H9 (cell line): ENCODE results near the gene DLAT. TPM values are rescaled to one million over a fixed set of nuclear protein-coding genes. Genes with fewer than 3 reads are reported as not detected.

Experiments used
- DNase-seq: peaks from one replicate; pipeline ENCODE4 v3.0.0-alpha.2; 2017
- H2AFZ ChIP-seq: one replicate; pipeline ENCODE4 v1.6.1; 2013; ENCODE audit warnings: mild to moderate bottlenecking, low read length, control low read depth, moderate library complexity
- H2AK5ac ChIP-seq: 2 replicates; pipeline ENCODE4 v1.6.1; 2013; ENCODE audit warnings: low read length, control low read depth, mixed read lengths; ENCODE audit not compliant: insufficient read length
- H2BK120ac ChIP-seq: one replicate; pipeline ENCODE4 v1.6.1; 2013; ENCODE audit warnings: low read depth, mild to moderate bottlenecking, low read length, control low read depth, inconsistent platforms; ENCODE audit not compliant: poor library complexity, severe bottlenecking
- H2BK12ac ChIP-seq: 2 replicates; pipeline ENCODE4 v1.6.1; 2013; ENCODE audit warnings: low read length, control low read depth, mixed read lengths, low read depth; ENCODE audit not compliant: insufficient read length
- H2BK15ac ChIP-seq: 2 replicates; pipeline ENCODE4 v1.6.1; 2013; ENCODE audit warnings: low read depth, low read length, control low read depth
- H2BK20ac ChIP-seq: one replicate; pipeline ENCODE4 v1.6.1; 2013; ENCODE audit warnings: low read depth, mild to moderate bottlenecking, low read length, control low read depth, inconsistent platforms; ENCODE audit not compliant: poor library complexity, severe bottlenecking
- H2BK5ac ChIP-seq: 2 replicates; pipeline ENCODE4 v1.6.1; 2013; ENCODE audit warnings: low read length, control low read depth, mixed read lengths; ENCODE audit not compliant: insufficient read length
- H3K14ac ChIP-seq: 2 replicates; pipeline ENCODE4 v1.6.1; 2013; ENCODE audit warnings: low read length, control low read depth; ENCODE audit not compliant: insufficient read depth
- H3K18ac ChIP-seq: 2 replicates; pipeline ENCODE4 v1.6.1; 2013; ENCODE audit warnings: low read depth, mild to moderate bottlenecking, mixed read lengths, low read length, control low read depth; ENCODE audit not compliant: insufficient read length
- H3K23ac ChIP-seq: 2 replicates; pipeline ENCODE4 v1.6.1; 2013; ENCODE audit warnings: low read length, control low read depth, mixed read lengths, low read depth; ENCODE audit not compliant: insufficient read length
- H3K23me2 ChIP-seq: 2 replicates; pipeline ENCODE4 v1.6.1; 2013; ENCODE audit warnings: low read depth, mild to moderate bottlenecking, mixed read lengths, low read length, control low read depth; ENCODE audit not compliant: insufficient read length, poor library complexity, severe bottlenecking
- H3K27ac ChIP-seq: 2 replicates; pipeline ENCODE4 v1.5.1; 2013; ENCODE audit warnings: low read length, control low read depth, mixed read lengths, low read depth; ENCODE audit not compliant: insufficient read length
- H3K27me3 ChIP-seq: 2 replicates; pipeline ENCODE4 v1.6.1; 2013; ENCODE audit warnings: low read length, control low read depth, inconsistent platforms; ENCODE audit not compliant: insufficient read depth
- H3K4ac ChIP-seq: 2 replicates; pipeline ENCODE4 v1.6.1; 2013; ENCODE audit warnings: low read depth, mild to moderate bottlenecking, control low read depth, inconsistent platforms, low read length, moderate library complexity
- H3K4me1 ChIP-seq: 2 replicates; pipeline ENCODE4 v1.6.1; 2013; ENCODE audit warnings: low read length, control low read depth, inconsistent platforms; ENCODE audit not compliant: insufficient read depth
- H3K4me2 ChIP-seq: 2 replicates; pipeline ENCODE4 v1.6.1; 2013; ENCODE audit warnings: low read length, control low read depth, mixed read lengths; ENCODE audit not compliant: insufficient read length, insufficient read depth
- H3K56ac ChIP-seq: 2 replicates; pipeline ENCODE4 v1.6.1; 2013; ENCODE audit warnings: low read depth, mild to moderate bottlenecking, mixed read lengths, low read length, control low read depth; ENCODE audit not compliant: insufficient read length
- H3K79me1 ChIP-seq: 2 replicates; pipeline ENCODE4 v1.6.1; 2013; ENCODE audit warnings: low read depth, mild to moderate bottlenecking, moderate library complexity, low read length, control low read depth, inconsistent platforms; ENCODE audit not compliant: insufficient read depth, poor library complexity, severe bottlenecking
- H3K79me2 ChIP-seq: 2 replicates; pipeline ENCODE4 v1.6.1; 2013; ENCODE audit warnings: low read length, control low read depth, inconsistent platforms; ENCODE audit not compliant: insufficient read depth
- H3K9ac ChIP-seq: 2 replicates; pipeline ENCODE4 v1.6.1; 2013; ENCODE audit warnings: low read length, control low read depth, mixed read lengths; ENCODE audit not compliant: insufficient read length; ENCODE audit errors: extremely low read depth
- H3K9me3 ChIP-seq: one replicate; pipeline ENCODE4 v1.6.1; 2013; ENCODE audit warnings: low read depth, low read length, inconsistent platforms; ENCODE audit not compliant: control insufficient read depth
- H3T11ph ChIP-seq: one replicate; pipeline ENCODE4 v1.6.1; 2013; ENCODE audit warnings: mild to moderate bottlenecking, low read length, control low read depth, inconsistent platforms
- H4K20me1 ChIP-seq: one replicate; pipeline ENCODE4 v1.6.1; 2013; ENCODE audit not compliant: control insufficient read depth, insufficient read length, insufficient read depth
- H4K5ac ChIP-seq: 2 replicates; pipeline ENCODE4 v1.6.1; 2013; ENCODE audit warnings: low read depth, mild to moderate bottlenecking, mixed read lengths, low read length, control low read depth; ENCODE audit not compliant: insufficient read length
- H4K8ac ChIP-seq: replicated peaks from 2 replicates; pipeline ENCODE4 v1.6.1; 2013; ENCODE audit warnings: low read length, control low read depth, mixed read lengths, low read depth; ENCODE audit not compliant: insufficient read length
- H4K91ac ChIP-seq: 2 replicates; pipeline ENCODE4 v1.6.1; 2013; ENCODE audit warnings: low read depth, mild to moderate bottlenecking, moderate library complexity, mixed read lengths, low read length, control low read depth; ENCODE audit not compliant: insufficient read length
- H3K27ac Mint-ChIP-seq, 3 experiments: 2 replicates in 2 of 3; 3 replicates in 1 of 3; pipeline ENCODE4 v1.8.0; 2020 to 2021; ENCODE audit warnings: mixed read lengths in 3 of 3, mild to moderate bottlenecking in 1 of 3, moderate library complexity in 1 of 3
- H3K27me3 Mint-ChIP-seq: 2 replicates; pipeline ENCODE4 v1.8.0; 2021; ENCODE audit warnings: low read depth, mild to moderate bottlenecking, moderate library complexity, mixed read lengths
- H3K36me3 Mint-ChIP-seq, 3 experiments: 2 replicates in 2 of 3; 3 replicates in 1 of 3; pipeline ENCODE4 v1.8.0; 2020 to 2021; ENCODE audit warnings: low read depth in 3 of 3, mixed read lengths in 3 of 3; ENCODE audit not compliant: insufficient read depth in 1 of 3
- H3K4me1 Mint-ChIP-seq, 2 experiments: 2 replicates each; pipeline ENCODE4 v1.8.0; 2020; ENCODE audit warnings: mixed read lengths in 2 of 2
- H3K4me3 Mint-ChIP-seq, 2 experiments: 2 replicates in 1 of 2; 3 replicates in 1 of 2; pipeline ENCODE4 v1.8.0; 2020 to 2021; ENCODE audit warnings: mild to moderate bottlenecking in 2 of 2, mixed read lengths in 2 of 2, moderate library complexity in 1 of 2
- H3K9me3 Mint-ChIP-seq, 2 experiments: 2 replicates in 1 of 2; 3 replicates in 1 of 2; pipeline ENCODE4 v1.8.0; 2020; ENCODE audit warnings: mild to moderate bottlenecking in 2 of 2, mixed read lengths in 2 of 2, moderate library complexity in 1 of 2
- CTCF ChIP-seq: fragments of 200-600 bp; sonication (generic); conservative IDR thresholded peaks from 3 replicates; pipeline ENCODE4 v1.8.0; 2021; ENCODE audit warnings: antibody characterized with exemption, mild to moderate bottlenecking
- WGBS: extraction: QIAGEN DNeasy Blood & Tissue Kit; methylation state at CpG from one replicate; pipeline ENCODE4 v1.1.7; 2013; ENCODE audit warnings: missing lambda C conversion rate, low lambda C conversion rate, mixed read lengths; ENCODE audit not compliant: insufficient read length; ENCODE audit errors: extremely low coverage; 5-methylcytosine and 5-hydroxymethylcytosine counted together
- total RNA-seq: library from RNA; stranded (reverse); gene quantifications from 2 replicates; pipeline ENCODE4 v1.2.1, GENCODE V29; 2021

Gene DLAT
- total RNA-seq, 1 experiment from 2014 or later, result 58.4 TPM

DNA sequence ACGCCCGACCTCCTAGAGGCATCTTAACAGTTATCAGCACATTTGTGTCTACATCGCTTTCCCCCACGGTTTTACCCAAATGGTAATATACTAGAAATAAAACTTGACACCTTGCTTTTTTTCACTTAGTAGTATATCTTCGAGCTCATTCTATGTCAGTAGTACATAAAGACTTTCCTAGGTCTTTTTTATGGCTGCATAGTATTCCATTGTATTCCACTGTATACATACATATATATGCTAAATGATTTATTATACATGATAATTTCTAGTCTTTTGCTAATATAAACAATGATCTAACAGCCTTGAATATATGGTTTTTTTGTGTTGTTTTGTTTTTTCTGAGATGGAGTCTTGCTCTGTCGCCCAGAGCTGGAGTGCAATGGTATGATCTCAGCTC, 34.8 kb upstream of the DLAT start:
- Mint-ChIP-seq H3K4me3 (no peak overlapping the region), H3K27me3 (no peaks in the 10 kb centered on the region), H3K9me3 (no peaks in the 10 kb centered on the region), H3K4me1 (no peaks in the 10 kb centered on the region), H3K27ac (no peak overlapping the region), H3K36me3 (peaks cover 14 to 60% (median 53%) of the 10 kb centered on the region in 3 experiments)
- Histone ChIP-seq H3K14ac (no peak overlapping the region), H3K79me2 (no peaks in the 10 kb centered on the region), H3K9ac (no peak overlapping the region), H3K27me3 (no peaks in the 10 kb centered on the region), H3T11ph (no peak overlapping the region), H3K4me2 (no peak overlapping the region), H3K23me2 (no peaks in the 10 kb centered on the region), H3K27ac (no peak overlapping the region), H3K56ac (no peak overlapping the region), H2BK15ac (no peak overlapping the region), H3K9me3 (no peaks in the 10 kb centered on the region), H3K79me1 (no peaks in the 10 kb centered on the region), H2AK5ac (no peak overlapping the region), H3K23ac (no peak overlapping the region), H3K4ac (no peak overlapping the region), H4K8ac (no peak overlapping the region), H2BK20ac (no peak overlapping the region), H2BK120ac (no peak overlapping the region), H2BK5ac (no peak overlapping the region), H2AFZ (no peak overlapping the region), H4K20me1 (no peaks in the 10 kb centered on the region), H3K4me1 (no peaks in the 10 kb centered on the region), H4K5ac (no peak overlapping the region), H2BK12ac (no peak overlapping the region), H4K91ac (no peak overlapping the region), H3K18ac (no peak overlapping the region)
- no peak for DNase-seq
- WGBS, result no CpG with 5 or more reads among the region's 6 CpGs
- TF ChIP-seq CTCF, result no peak
